Measurements from ENCODE around the gene ANKDD1A.

ANKDD1A gene

GRCh38 chr15:64911311-64912186 lies at the start of gene ANKDD1A:
Gene ANKDD1A (plus strand): TSS chr15:64911902. CDS start chr15:64911931, 29 bp downstream.
- DNase-seq = peak; percentile 84

GRCh38 chr15:64861960-64862359 lies 49.7 kb upstream of the ANKDD1A start:
- DNase-seq = no peak

GRCh38 chr15:64862408-64862807 lies 49.3 kb upstream of the ANKDD1A start:
- DNase-seq = no peak

DNA sequence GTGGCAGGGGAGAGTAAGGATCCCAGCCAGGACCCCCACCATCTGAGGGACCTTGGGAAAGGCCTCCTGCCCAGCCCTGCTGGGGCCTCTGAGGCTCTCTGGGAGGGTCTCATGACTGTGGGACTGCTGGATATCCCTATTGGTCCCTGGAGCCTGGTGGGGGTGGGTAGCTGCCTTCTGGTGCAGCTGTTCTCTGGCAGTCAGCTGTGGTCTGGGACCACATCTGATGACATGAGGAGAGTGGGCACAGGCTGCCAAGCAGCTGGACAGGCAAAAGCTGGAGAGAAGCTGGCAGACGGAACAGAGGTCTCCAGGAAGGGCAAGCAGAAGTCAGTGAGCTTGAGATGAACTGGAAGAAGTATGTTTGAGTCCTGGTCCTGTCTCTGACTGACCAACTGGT lies 47.6 kb upstream of the ANKDD1A start:
- no peak for DNase-seq

DNA sequence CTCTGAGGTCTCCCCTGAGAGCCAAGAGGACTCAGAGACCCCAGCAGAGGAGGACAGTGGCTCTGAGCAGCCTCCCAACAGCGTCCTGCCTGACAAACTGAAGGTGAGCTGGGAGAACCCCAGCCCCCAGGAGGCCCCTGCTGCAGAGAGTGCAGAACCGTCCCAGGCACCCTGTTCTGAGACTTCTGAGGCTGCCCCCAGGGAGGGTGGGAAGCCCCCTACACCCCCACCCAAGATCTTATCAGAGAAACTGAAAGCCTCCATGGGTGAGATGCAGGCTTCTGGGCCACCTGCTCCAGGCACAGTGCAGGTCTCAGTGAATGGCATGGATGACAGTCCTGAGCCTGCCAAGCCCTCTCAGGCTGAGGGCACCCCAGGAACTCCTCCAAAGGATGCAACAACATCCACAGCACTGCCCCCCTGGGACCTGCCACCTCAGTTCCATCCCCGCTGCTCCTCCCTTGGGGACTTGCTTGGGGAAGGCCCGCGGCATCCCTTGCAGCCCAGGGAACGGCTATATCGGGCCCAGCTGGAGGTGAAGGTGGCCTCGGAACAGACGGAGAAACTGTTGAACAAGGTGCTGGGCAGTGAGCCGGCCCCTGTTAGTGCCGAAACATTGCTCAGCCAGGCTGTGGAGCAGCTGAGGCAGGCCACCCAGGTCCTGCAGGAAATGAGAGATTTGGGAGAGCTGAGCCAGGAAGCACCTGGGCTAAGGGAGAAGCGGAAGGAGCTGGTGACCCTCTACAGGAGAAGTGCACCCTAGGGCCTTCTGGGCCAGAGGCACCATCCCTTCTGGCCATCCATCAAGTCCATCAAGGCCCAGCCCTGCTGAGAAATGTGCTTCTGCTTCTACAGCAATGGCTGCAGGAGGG lies 46.3 kb upstream of the ANKDD1A start:
- no peak for DNase-seq

- DNase-seq = peak; percentile 44
These were observed 45.6 kb upstream of the ANKDD1A start for GRCh38 chr15:64865998-64866520.

DNA sequence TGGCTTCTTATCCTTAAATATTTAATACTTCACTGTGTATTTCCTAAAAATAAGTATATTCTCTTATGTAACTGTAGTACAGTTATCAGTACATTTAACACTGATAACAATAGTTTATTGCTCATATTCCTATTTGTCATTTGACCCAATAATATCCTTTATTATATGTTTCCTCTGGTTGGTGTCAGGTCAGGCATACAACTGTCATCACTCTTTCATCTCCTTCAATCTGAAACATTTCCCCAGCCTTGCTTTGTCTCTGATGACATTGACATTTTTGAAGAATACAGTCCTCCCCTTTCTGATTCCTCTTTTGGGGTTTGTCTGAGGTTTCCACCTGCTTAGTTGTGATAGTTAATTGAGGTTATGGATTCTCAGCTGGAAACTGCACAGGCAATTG lies 42.2 kb upstream of the ANKDD1A start:
- no peak for DNase-seq

GRCh38 chr15:64870353-64870752 lies 41.3 kb upstream of the ANKDD1A start:
- no peak for DNase-seq

DNA sequence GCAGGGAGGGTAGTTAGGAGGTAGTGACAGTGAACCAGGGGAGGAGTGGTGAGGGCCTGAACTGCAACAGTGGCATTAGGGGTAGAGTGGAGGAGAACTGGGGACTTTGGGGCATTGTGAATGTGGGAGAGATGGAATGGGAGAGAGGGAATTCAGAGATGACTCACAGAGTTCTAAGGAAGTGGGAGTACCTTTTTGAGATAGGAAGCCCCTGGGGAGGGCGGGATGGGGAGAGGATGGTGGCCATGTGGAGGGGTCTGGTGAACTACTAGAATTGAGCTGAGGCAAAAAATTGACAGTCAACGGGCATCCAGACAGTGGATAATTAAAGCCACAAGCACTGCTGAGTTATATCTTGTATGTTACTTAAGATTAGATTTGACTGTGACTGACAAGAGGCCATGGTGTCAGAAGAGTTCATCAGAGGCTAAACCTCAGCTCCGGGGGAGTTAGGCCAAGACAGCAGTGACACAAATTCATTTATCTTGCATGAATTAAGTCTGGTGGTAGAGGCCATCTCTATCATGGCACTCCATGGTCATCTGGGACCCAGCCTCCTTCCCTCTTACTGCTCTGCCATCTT lies 36.0 kb upstream of the ANKDD1A start:
- DNase-seq = no peak

GRCh38 chr15:64877435-64877834 lies 34.3 kb upstream of the ANKDD1A start:
- no peak for DNase-seq

DNA sequence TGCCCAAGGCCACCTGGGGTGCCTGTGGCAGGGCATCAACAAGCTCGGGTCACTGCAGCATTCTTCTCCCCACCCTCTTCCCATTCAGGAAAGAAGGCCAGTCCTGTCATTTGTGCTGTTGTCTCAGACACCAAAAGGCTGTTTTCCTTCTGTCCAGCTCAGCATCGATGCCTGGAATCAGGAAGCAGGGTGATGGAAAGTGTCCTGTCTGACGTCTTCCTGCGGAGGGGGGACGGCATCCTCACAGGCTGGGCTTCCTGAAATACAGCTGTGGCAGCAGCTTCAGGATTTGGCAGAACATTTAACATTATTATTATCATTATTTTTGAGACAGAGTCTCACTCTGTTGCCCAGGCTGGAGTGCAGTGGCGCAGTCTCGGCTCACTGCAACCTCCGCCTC lies 33.0 kb upstream of the ANKDD1A start:
- no peak for DNase-seq

DNA sequence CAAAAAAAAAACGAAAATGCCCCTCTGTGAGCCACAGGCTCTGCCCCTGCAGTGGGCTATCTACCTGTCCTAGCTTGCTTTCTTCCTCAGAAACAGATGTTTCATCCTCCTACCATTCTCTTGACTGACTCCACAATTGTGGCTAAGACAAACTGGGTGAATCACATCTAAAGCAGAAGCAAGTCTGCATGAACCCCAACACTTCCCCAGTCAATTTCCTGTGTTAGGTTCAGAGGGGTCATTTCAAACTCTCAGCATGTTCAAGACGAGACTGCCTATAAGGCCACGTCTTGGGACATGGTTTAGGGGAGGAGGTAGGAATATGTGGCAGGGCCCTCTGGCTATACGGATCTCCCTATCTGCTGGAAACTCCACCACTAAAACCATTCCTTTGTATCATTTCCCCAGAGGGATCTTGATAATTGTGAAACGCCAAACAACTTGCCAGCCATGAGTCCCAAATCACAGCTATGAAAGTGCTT lies 28.6 kb upstream of the ANKDD1A start:
- no peak for DNase-seq

- DNase-seq = peak; percentile 67
These were observed 27.6 kb upstream of the ANKDD1A start for GRCh38 chr15:64883997-64884511.

GRCh38 chr15:64884679-64885078 lies 27.0 kb upstream of the ANKDD1A start:
- no peak for DNase-seq

DNA sequence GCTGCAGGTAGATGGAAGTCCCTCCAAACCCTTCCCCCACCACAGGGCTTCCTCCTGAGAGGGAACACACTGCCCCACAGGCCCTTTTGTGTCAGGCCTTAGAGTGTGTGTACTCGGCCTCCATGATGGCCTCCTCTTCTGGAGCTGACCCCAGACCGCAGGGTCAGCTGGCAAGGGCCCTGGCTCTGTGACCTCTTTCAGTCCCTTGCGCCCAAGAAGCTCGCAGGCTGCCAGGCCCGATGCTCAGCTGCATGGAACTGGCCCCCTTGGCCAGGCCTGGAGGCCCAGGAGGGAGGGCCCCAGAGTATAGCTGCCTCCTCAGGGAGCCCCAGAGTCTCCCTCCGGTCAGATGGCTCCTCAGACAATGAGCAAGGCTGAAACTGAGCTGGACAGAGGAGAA lies 23.4 kb upstream of the ANKDD1A start:
- DNase-seq = no peak

- no peak for DNase-seq
These were observed 20.1 kb upstream of the ANKDD1A start for GRCh38 chr15:64891561-64891960.

- no peak for DNase-seq
These were observed 18.8 kb upstream of the ANKDD1A start for GRCh38 chr15:64892847-64893403.

GRCh38 chr15:64893481-64894394 lies 18.0 kb upstream of the ANKDD1A start:
- peak; percentile 99 for DNase-seq

DNA sequence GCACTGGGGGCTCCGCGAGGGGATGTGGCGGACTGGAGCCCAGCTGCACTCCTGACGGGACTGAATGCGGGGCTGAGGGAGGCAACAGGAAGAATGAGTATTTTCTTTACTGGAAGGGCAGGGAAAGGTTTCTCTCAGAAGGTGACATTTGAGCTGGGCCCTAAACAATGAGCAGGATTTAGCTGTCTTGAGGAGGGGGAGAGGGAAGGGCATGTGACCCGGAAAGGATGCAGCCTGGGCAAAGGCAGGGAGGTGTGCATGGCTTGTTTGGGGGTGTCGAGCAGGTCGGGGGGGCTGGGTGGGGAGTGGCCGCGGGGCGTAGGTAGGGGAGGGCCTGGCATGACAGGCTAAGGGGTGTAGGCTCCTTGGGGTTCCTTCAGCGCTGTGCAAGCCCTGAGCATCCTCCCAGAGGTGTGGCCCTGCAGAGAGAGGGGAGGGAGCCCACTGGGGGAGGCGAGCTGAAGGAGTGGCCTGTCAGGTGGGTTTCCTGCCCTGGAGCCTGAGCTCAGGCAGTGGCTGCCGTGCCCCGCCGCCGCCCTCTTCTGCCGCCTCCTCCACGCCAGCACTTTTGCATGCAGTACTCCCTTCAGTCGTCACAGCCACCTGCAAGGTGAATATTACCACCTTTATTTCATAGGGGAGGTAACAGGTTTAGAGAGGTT lies 17.2 kb upstream of the ANKDD1A start:
- DNase-seq = no peak

DNA sequence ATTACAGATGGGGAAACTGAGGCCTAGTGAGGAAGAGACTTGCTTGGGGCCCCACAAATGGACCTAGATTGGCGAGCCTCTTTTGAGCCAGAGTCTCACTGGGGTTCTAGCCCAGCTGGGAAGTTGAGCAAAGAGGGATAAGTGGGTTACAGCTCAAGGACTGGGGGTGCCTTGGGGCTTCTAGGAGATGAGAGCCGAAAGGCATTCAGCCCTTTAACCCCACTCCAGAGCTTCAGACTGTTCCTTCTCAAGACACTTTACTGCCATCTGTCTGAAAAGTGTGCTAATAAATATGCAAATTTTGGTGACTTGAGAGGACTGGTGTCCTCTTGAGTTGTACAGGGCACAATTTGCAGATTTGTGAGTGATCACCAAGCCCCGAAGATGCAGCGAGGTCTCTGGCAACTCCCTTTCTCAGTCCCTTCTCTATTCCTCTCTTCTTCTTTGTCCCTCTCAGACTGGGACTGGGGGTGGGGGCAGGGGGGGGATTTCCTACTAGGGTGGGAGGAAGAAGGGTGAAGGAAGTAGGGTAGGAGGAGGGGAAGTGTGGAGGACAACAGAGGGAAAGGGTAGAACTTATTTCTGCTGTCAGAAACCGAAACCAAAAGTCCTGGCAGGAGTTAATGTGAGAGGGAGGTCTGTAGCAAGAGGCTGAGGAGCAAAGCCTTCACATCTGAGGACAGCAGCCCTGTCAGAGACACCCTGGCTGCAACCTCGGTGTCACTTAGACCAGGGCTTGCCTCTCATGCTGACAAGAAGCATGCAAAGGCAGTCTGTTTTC lies 16.2 kb upstream of the ANKDD1A start:
- DNase-seq = no peak

Data from eye (tissue), 1 donor.